Measurements from ENCODE around the gene MCTP2.

DNA sequence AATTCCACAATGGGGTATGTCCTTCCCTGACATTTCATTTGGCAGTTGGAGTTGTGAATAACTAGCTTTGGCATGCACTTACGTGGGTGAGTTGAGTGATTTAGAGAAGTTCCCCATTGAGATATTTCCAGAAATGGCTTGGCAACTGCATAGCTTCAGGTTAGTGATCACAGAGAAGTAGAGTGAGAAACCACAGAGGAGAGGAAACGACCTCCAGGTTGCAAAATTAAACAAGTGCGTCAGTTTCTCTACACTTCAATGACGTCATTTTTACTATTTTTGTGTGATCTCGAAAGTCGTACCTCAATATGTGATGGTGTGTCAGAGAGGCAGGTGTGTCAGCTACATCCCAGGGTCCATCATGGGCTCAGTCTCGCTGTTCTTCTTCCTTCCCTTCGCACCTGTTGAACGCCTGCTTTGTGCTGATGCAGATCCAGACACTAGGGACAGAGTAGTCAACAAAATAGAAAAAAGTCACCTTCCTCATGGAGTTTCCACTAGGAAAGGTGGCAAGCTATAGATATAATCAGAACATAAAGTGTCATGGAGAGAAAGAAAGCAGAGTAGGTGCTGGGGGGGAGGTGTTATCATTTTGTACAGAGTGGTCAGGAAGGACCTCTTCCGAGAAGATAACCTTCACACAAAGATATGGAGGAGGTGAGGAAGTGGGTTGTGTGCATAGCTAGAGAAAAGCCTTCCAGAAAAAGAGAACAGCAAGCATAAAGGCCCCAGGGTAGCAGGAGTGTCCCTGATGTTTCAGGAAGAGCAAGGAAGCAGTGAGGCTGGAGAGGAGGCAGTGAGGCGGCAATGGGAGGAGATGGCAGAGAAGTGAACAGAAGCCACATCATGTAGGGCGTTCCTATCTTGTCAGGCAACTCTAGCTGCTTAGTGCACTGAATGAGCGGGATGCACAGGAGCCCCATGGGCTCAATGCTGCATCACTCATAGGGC lies 75.6 kb downstream of the MCTP2 start:
- TF ChIP-seq, protein P1, sequence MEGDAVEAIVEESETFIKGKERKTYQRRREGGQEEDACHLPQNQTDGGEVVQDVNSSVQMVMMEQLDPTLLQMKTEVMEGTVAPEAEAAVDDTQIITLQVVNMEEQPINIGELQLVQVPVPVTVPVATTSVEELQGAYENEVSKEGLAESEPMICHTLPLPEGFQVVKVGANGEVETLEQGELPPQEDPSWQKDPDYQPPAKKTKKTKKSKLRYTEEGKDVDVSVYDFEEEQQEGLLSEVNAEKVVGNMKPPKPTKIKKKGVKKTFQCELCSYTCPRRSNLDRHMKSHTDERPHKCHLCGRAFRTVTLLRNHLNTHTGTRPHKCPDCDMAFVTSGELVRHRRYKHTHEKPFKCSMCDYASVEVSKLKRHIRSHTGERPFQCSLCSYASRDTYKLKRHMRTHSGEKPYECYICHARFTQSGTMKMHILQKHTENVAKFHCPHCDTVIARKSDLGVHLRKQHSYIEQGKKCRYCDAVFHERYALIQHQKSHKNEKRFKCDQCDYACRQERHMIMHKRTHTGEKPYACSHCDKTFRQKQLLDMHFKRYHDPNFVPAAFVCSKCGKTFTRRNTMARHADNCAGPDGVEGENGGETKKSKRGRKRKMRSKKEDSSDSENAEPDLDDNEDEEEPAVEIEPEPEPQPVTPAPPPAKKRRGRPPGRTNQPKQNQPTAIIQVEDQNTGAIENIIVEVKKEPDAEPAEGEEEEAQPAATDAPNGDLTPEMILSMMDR (IDR thresholded peaks at IDR 0.05), result no peak
- TF ChIP-seq POLR2A (IDR thresholded peaks at IDR 0.05) (no peak), POLR2AphosphoS5 (IDR thresholded peaks at IDR 0.05) (no peak)
